Measurements from ENCODE around the gene LRRC72. TPM values are rescaled to one million over a fixed set of nuclear protein-coding genes. Genes with fewer than 3 reads are reported as not detected.
"Not testable (repeated sequence)": the region's sequence is repeated elsewhere in the genome, so short reads cannot be mapped to it uniquely, and the experiment has no call there.

Gene LRRC72
- total and polyA plus RNA-seq, 8 donors: not detected

DNA sequence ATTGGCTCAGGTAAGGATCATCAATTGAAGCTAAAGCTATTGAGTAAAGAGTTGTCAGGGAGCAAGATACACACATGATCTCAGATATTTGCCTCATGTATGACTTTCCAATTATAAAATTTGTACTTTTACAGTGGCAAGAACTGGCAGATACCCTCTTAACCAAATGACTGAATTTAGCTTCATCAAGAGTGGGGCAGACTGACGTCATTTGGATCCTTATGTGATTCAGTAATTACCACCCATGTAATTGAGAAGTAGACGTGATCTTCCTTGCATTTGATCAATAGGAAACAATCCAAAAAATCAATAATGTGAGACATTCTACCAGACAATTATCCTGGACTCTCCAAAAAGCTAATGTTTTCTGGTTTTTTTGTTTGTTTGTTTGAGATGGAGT lies 8.9 kb downstream of the LRRC72 start:
- ATAC-seq: no peak
- 69 to 70% methylated on average over 2 of the region's 2 CpGs for WGBS, 2 donors
- FAIRE-seq: no peak

DNA sequence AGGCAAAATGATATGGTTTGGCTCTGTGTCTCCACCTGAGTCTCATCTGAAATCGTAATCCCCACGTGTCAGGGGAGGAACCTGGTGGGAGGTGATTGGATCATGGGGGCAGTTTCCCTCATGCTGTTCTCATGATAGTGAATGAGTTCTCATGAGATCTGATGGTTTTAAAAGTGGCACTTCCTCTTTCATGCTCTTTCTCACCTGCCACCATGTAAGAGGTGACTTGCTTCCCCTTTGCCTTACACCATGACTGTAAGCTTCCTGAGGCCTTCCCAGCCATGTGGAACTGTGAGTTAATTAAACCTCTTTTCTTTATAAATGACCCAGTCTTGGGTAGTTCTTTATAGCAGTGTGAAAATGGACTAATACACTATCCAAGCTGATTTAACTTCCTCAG lies 13.9 kb downstream of the LRRC72 start:
- H3K36me3 ChIP-seq; FAIRE-seq; H3K9me3 ChIP-seq; DNase-seq; H3K4me3 ChIP-seq; intact Hi-C loops (cut with DNase I); H3K27me3 ChIP-seq; ATAC-seq; H3K27ac ChIP-seq; H3K4me1 ChIP-seq: not testable (repeated sequence)
- WGBS, 2 donors: 97% methylated on average over 2 of the region's 2 CpGs

More for the DNA sequence above, 8.9 kb downstream of the LRRC72 start:
- no peak overlapping the region for H3K4me3 ChIP-seq
- no peaks in the 10 kb centered on the region for H3K27me3 ChIP-seq
- no peaks in the 10 kb centered on the region for H3K9me3 ChIP-seq
- intact Hi-C loops (cut with DNase I): no loop called here
- TF ChIP-seq, protein P1, sequence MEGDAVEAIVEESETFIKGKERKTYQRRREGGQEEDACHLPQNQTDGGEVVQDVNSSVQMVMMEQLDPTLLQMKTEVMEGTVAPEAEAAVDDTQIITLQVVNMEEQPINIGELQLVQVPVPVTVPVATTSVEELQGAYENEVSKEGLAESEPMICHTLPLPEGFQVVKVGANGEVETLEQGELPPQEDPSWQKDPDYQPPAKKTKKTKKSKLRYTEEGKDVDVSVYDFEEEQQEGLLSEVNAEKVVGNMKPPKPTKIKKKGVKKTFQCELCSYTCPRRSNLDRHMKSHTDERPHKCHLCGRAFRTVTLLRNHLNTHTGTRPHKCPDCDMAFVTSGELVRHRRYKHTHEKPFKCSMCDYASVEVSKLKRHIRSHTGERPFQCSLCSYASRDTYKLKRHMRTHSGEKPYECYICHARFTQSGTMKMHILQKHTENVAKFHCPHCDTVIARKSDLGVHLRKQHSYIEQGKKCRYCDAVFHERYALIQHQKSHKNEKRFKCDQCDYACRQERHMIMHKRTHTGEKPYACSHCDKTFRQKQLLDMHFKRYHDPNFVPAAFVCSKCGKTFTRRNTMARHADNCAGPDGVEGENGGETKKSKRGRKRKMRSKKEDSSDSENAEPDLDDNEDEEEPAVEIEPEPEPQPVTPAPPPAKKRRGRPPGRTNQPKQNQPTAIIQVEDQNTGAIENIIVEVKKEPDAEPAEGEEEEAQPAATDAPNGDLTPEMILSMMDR (IDR thresholded peaks at IDR 0.05): no peak
- no peak for DNase-seq
- H3K4me1 ChIP-seq: no peaks in the 10 kb centered on the region
- no peak overlapping the region for H3K27ac ChIP-seq
- H3K36me3 ChIP-seq: no peaks in the 10 kb centered on the region

DNA sequence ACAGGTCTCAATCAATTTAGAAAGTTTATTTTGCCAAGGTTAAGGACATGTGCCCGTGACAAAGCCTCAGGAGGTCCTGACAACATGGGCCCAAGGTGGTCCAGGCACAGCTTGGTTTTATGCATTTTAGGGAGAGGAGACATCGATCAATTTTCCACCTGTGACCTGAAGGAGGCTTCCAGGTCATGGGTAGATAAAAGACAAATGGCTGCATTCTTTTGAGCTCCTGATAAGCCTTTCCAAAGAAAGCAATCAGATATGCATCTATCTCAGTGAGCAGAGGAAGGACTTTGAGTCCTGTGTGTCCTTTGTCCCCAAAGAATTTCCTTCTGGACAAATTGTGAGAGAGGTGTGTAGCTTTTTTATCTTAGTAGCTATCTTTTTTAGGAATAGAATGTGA lies 15.8 kb downstream of the LRRC72 start:
- no peak for FAIRE-seq

DNA sequence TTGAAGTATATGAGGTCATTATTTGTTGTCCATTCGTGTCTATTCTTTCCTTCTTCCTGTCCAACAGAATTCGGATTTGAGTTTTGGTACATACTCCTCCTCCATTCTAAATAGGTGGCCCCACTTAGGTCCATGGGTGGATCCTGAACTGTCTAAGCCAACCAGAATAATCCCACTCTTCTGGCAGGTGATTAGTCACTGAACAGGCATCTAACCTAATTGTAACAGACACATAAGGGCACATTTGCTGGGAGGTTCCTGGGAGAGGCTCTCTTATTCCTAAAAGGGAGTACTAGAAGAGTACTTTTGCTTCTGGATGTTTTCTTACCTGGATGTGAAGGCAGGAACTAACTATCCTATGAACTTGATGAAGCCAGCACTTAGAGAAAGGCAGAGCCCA lies 16.8 kb downstream of the LRRC72 start:
- no peak overlapping the region for H3K4me3 ChIP-seq
- no peaks in the 10 kb centered on the region for H3K27me3 ChIP-seq
- TF ChIP-seq, protein P1 (IDR thresholded peaks at IDR 0.05): no peak
- H3K27ac ChIP-seq: no peak overlapping the region
- no peaks in the 10 kb centered on the region for H3K36me3 ChIP-seq
- H3K9me3 ChIP-seq: no peaks in the 10 kb centered on the region
- FAIRE-seq (no peak), ATAC-seq (no peak), DNase-seq (no peak)
- WGBS, 2 donors: 62 to 68% methylated on average over 2 of the region's 2 CpGs
- H3K4me1 ChIP-seq: no peaks in the 10 kb centered on the region
- intact Hi-C loops (cut with DNase I): no loop called here

More for the DNA sequence above, 15.8 kb downstream of the LRRC72 start:
- TF ChIP-seq, protein P1 (IDR thresholded peaks at IDR 0.05): no peak
- Histone ChIP-seq H3K9me3 (no peaks in the 10 kb centered on the region), H3K27ac (no peak overlapping the region), H3K27me3 (no peaks in the 10 kb centered on the region), H3K4me1 (no peaks in the 10 kb centered on the region), H3K36me3 (no peaks in the 10 kb centered on the region), H3K4me3 (no peak overlapping the region)
- intact Hi-C loops (cut with DNase I): no loop called here
- ATAC-seq: no peak
- 49 to 52% methylated on average over 2 of the region's 2 CpGs for WGBS, 2 donors
- DNase-seq: no peak

DNA sequence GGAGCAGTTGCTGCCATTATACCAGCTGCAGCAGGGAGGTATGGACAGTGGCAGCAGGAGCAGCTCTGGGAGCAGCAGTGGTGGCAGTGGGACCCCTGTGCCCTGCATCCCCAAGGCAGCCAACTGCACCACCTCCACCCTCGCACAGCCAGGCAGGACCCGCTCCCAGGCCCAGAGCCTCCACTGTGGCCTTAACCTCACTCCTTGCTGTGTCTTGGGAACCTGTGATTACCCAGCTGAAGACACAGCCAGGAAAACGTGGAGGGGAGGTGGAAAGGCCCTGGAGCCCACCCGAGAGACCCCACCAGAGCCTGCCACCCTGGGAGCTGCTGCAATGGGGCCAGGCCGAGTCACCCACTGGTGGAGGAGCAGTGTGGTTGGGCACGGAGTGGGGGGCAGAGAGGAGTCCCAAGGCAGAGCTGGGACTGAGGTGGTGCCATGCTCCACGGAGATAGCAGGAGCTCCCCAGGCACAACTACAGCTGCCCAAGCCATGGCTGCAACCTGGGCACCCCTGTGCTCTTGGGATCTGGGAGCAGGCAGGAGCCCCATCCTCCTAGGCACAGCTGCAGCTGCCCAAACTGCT lies 20.4 kb downstream of the LRRC72 start:
- no peaks in the 10 kb centered on the region for H3K27me3 ChIP-seq
- no peak overlapping the region for H3K4me3 ChIP-seq
- no peak overlapping the region for H3K27ac ChIP-seq
- H3K36me3 ChIP-seq: no peaks in the 10 kb centered on the region
- intact Hi-C loops (cut with DNase I): no loop called here
- TF ChIP-seq, protein P1 (IDR thresholded peaks at IDR 0.05): no peak
- peak in 1 of 6 donors; percentile 54 for DNase-seq
- FAIRE-seq: no peak
- no peaks in the 10 kb centered on the region for H3K4me1 ChIP-seq
- no peak for ATAC-seq
- no peaks in the 10 kb centered on the region for H3K9me3 ChIP-seq
- WGBS, 2 donors: 89 to 92% methylated on average over 7 of the region's 7 CpGs

Measured in pancreas (tissue), 10 donors.